Measurements from ENCODE around the gene TOX2. TPM values are rescaled to one million over a fixed set of nuclear protein-coding genes. Genes with fewer than 3 reads are reported as not detected.

TOX2 gene
- total and polyA plus RNA-seq, 2 of the 8 experiments (the other 6 are each of a cell fraction or from before 2014, with no cell fraction given) = 1.8 to 3.4 TPM

GRCh38 chr20:43921227-43921780 lies 6.7 kb downstream of the TOX2 start:
- Histone ChIP-seq H3K4me1 (replicated peaks in 1 of 4; ENCODE audit: control insufficient read depth in 3 of 4, insufficient read depth in 4 of 4, low read length in 3 of 4) (peaks cover 0 to 7% (median under 1%) of the 10 kb centered on the region in 4 experiments; a peak in 3 of 7 replicates), H3K27me3 (replicated peaks in 1 of 4; ENCODE audit: control insufficient read depth in 3 of 4, extremely low read depth in 1 of 4, insufficient read depth in 3 of 4, low read length in 3 of 4) (peaks cover 0 to 12% (median 11%) of the 10 kb centered on the region in 4 experiments; a peak in 6 of 7 replicates), H3K56ac (replicated peaks; ENCODE audit: insufficient read length, low read depth, low read length) (no peak overlapping the region), H4K5ac (ENCODE audit: insufficient read length, low read depth, low read length) (no peak overlapping the region), H3K36me3 (ENCODE audit: control insufficient read depth in 2 of 4, insufficient read depth in 4 of 4, low read length in 3 of 4) (no peaks in the 10 kb centered on the region), H2BK120ac (replicated peaks; ENCODE audit: low read depth, low read length) (no peak overlapping the region), H3K27ac (ENCODE audit: low read depth, low read length) (no peak overlapping the region), H3K9me3 (ENCODE audit: insufficient read depth in 2 of 2, low read depth in 1 of 2, low read length in 1 of 2) (no peaks in the 10 kb centered on the region), H2AK5ac (ENCODE audit: low read depth, low read length) (no peak overlapping the region), H3K4ac (replicated peaks; ENCODE audit: insufficient read length, low read depth, low read length) (no peak overlapping the region), H4K8ac (ENCODE audit: extremely low read depth, insufficient read depth, low read length) (no peak overlapping the region), H3K9ac (replicated peaks in 1 of 4; ENCODE audit: extremely low read depth in 1 of 4, low read depth in 3 of 4, low read length in 3 of 4) (no peak overlapping the region), H3K18ac (ENCODE audit: extremely low read depth, low read length) (no peak overlapping the region), H3K79me1 (ENCODE audit: low read depth, low read length) (no peaks in the 10 kb centered on the region), H4K20me1 (replicated peaks in 1 of 2; ENCODE audit: control insufficient read depth in 1 of 2, insufficient read depth in 2 of 2, low read length in 2 of 2) (peaks cover 0 to 3% of the 10 kb centered on the region in 2 experiments), H2BK5ac (ENCODE audit: low read depth, low read length) (no peak overlapping the region), H3K23me2 (ENCODE audit: low read depth, low read length) (peaks cover under 1% of the 10 kb centered on the region; the same call in 1 of the 2 replicates), H2AFZ (ENCODE audit: low read length) (no peak overlapping the region), H4K91ac (replicated peaks; ENCODE audit: insufficient read length, low read length) (no peak overlapping the region), H3K4me2 (ENCODE audit: insufficient read depth in 1 of 2, low read depth in 2 of 2, low read length in 2 of 2) (no peak overlapping the region), H3K14ac (ENCODE audit: insufficient read length) (no peak overlapping the region), H3K23ac (ENCODE audit: insufficient read length) (no peak overlapping the region), H3K79me2 (ENCODE audit: control insufficient read depth in 1 of 2, insufficient read depth in 2 of 2, low read length in 2 of 2) (no peaks in the 10 kb centered on the region), H2BK15ac (ENCODE audit: low read length) (no peak overlapping the region), H2BK12ac (ENCODE audit: low read depth, low read length) (no peak overlapping the region), H3K4me3 (ENCODE audit: extremely low read depth in 1 of 4, insufficient read depth in 2 of 4, low read depth in 3 of 4, low read length in 4 of 4) (no peak overlapping the region), H2BK20ac (ENCODE audit: low read length) (no peak overlapping the region)
- ChIA-PET POLR2A (ENCODE audit: partially characterized antibody) (no interaction called here), CTCF (ENCODE audit: partially characterized antibody) (interaction anchor here (0.5 to 2.7 kb wide), 2 partner anchors 15 to 450 kb away, joined by 3 to 8 read pairs; no protein-coding TSS in a partner anchor)
- WGBS, 2 experiments (ENCODE audit: extremely low coverage in 1 of 2, insufficient coverage in 1 of 2, insufficient read length in 1 of 2, insufficient replicate concordance in 2 of 2, low coverage in 1 of 2, low lambda C conversion rate in 2 of 2, missing lambda C conversion rate in 1 of 2) = 96% methylated on average over 2 of the region's 2 CpGs; no CpG with 5 or more reads in 1 of the 2 experiments
- DNase-seq (ENCODE audit: low read depth in 1 of 2, low spot score in 2 of 2) (no peak), FAIRE-seq (no peak)
- TF ChIP-seq SUZ12 (IDR thresholded peaks at IDR 0.05; ENCODE audit: low read length) (no peak), BRCA1 (IDR thresholded peaks at IDR 0.05; ENCODE audit: low read depth, low read length) (no peak), CEBPB (IDR thresholded peaks at IDR 0.05; ENCODE audit: low read depth, low read length) (no peak), NANOG (IDR thresholded peaks at IDR 0.05; ENCODE audit: insufficient read depth, low read depth, low read length, poor library complexity, severe bottlenecking) (no peak), NRF1 (IDR thresholded peaks at IDR 0.05; ENCODE audit: low read depth, low read length) (no peak), CBX8 (IDR thresholded peaks at IDR 0.05; ENCODE audit: borderline replicate concordance, low read depth, low read length) (no peak), TEAD4 (IDR thresholded peaks at IDR 0.05; ENCODE audit: low read depth, low read length) (no peak)

Measured in H1 (cell line).